H1 (cell line): ENCODE data around the gene MAK. TPM values are rescaled to one million over a fixed set of nuclear protein-coding genes. Genes with fewer than 3 reads are reported as not detected.
"Not testable (repeated sequence)": the region's sequence is repeated elsewhere in the genome, so short reads cannot be mapped to it uniquely, and the experiment has no call there.

Source experiments
- CTCF ChIA-PET: fragments of 300-600 bp; sonication (Branson Sonifier 250); formaldehyde crosslinking; loops from one replicate; lab custom pipeline; 2021; ENCODE audit not compliant: partially characterized antibody; lab: Charles Lee
- POLR2A ChIA-PET: fragments of 300-600 bp; sonication (Branson Sonifier 250); formaldehyde crosslinking; loops from one replicate; lab custom pipeline; 2021; ENCODE audit warnings: inconsistent platforms; ENCODE audit not compliant: partially characterized antibody; lab: Charles Lee
- DNase-seq, 2 experiments: peaks; one replicate each; pipeline versions ENCODE4 v3.0.0 to v3.0.0-alpha.2; 2010 to 2022; ENCODE audit warnings: low spot score in 2 of 2, low read depth in 1 of 2, mixed read lengths in 1 of 2
- FAIRE-seq: peaks from 2 replicates; lab custom pipeline; 2011; peaks lifted over from hg19 to GRCh38; lab: Jason Lieb, UNC
- H2AFZ ChIP-seq: 2 replicates; pipeline ENCODE4 v1.8.1; 2012; ENCODE audit warnings: low read length, inconsistent platforms
- H2AK5ac ChIP-seq: 2 replicates; pipeline ENCODE4 v1.6.1; 2013; ENCODE audit warnings: low read depth, low read length
- H2BK120ac ChIP-seq: replicated peaks from 2 replicates; pipeline ENCODE3; 2013; ENCODE audit warnings: low read depth, low read length, inconsistent platforms
- H2BK12ac ChIP-seq: 2 replicates; pipeline ENCODE4 v1.6.1; 2013; ENCODE audit warnings: low read depth, low read length
- H2BK15ac ChIP-seq: 2 replicates; pipeline ENCODE4 v1.6.1; 2013; ENCODE audit warnings: low read length
- H2BK20ac ChIP-seq: 2 replicates; pipeline ENCODE4 v1.6.1; 2013; ENCODE audit warnings: low read length
- H2BK5ac ChIP-seq: 2 replicates; pipeline ENCODE4 v1.6.1; 2013; ENCODE audit warnings: low read depth, low read length
- H3K14ac ChIP-seq: 2 replicates; pipeline ENCODE4 v1.6.1; 2013; ENCODE audit warnings: inconsistent platforms; ENCODE audit not compliant: insufficient read length
- H3K18ac ChIP-seq: 2 replicates; pipeline ENCODE4 v1.6.1; 2013; ENCODE audit warnings: low read length; ENCODE audit errors: extremely low read depth
- H3K23ac ChIP-seq: 2 replicates; pipeline ENCODE4 v1.6.1; 2013; ENCODE audit warnings: inconsistent platforms; ENCODE audit not compliant: insufficient read length
- H3K23me2 ChIP-seq: 2 replicates; pipeline ENCODE4 v1.6.1; 2013; ENCODE audit warnings: low read depth, low read length
- H3K27ac ChIP-seq: 2 replicates; pipeline ENCODE4 v1.6.1; 2011; ENCODE audit warnings: low read depth, low read length, inconsistent platforms
- H3K27me3 ChIP-seq, 4 experiments: replicated peaks in 1 of 4; 1 replicate in 1 of 4; 2 replicates in 3 of 4; pipeline versions ENCODE4 v1.6.1 to v1.8.1; 2011 to 2013; ENCODE audit warnings: low read length in 3 of 4, mild to moderate bottlenecking in 3 of 4, inconsistent platforms in 2 of 4, mixed read lengths in 2 of 4, moderate library complexity in 1 of 4; ENCODE audit not compliant: control insufficient read depth in 3 of 4, insufficient read depth in 3 of 4; ENCODE audit errors: extremely low read depth in 1 of 4
- H3K36me3 ChIP-seq, 4 experiments: 2 replicates each; pipeline versions ENCODE4 v1.6.1 to v1.8.1; 2011 to 2013; ENCODE audit warnings: mild to moderate bottlenecking in 4 of 4, low read length in 3 of 4, moderate library complexity in 2 of 4, control low read depth in 1 of 4, inconsistent platforms in 1 of 4; ENCODE audit not compliant: insufficient read depth in 4 of 4, control insufficient read depth in 2 of 4
- H3K4ac ChIP-seq: replicated peaks from 2 replicates; pipeline ENCODE3; 2013; ENCODE audit warnings: low read length, low read depth, mixed read lengths, inconsistent platforms; ENCODE audit not compliant: insufficient read length
- H3K4me1 ChIP-seq, 4 experiments: replicated peaks in 1 of 4; 1 replicate in 1 of 4; 2 replicates in 3 of 4; pipeline versions ENCODE4 v1.6.1 to v1.8.1; 2011 to 2013; ENCODE audit warnings: low read length in 3 of 4, inconsistent platforms in 2 of 4, mixed read lengths in 1 of 4; ENCODE audit not compliant: insufficient read depth in 4 of 4, control insufficient read depth in 3 of 4
- H3K4me2 ChIP-seq, 2 experiments: 2 replicates each; pipeline versions ENCODE4 v1.6.1 to v1.8.1; 2011 to 2013; ENCODE audit warnings: low read depth in 2 of 2, low read length in 2 of 2, control low read depth in 1 of 2, inconsistent platforms in 1 of 2, mild to moderate bottlenecking in 1 of 2; ENCODE audit not compliant: insufficient read depth in 1 of 2
- H3K4me3 ChIP-seq, 4 experiments: fragments of 200-600, 300-600 bp in 1 of 4; sonication (generic), shearing (Covaris generic), sonication (Bioruptor Twin) in 1 of 4; 2 replicates each; pipeline versions ENCODE4 v1.5.1 to v1.8.1; 2011 to 2016; ENCODE audit warnings: low read length in 4 of 4, low read depth in 3 of 4, control low read depth in 2 of 4, inconsistent platforms in 2 of 4, mild to moderate bottlenecking in 2 of 4, mixed read lengths in 1 of 4, moderate library complexity in 1 of 4; ENCODE audit not compliant: insufficient read depth in 2 of 4; ENCODE audit errors: extremely low read depth in 1 of 4
- H3K56ac ChIP-seq: replicated peaks from 2 replicates; pipeline ENCODE3; 2013; ENCODE audit warnings: low read depth, mild to moderate bottlenecking, mixed read lengths, low read length, inconsistent platforms; ENCODE audit not compliant: insufficient read length
- H3K79me1 ChIP-seq: 2 replicates; pipeline ENCODE4 v1.6.1; 2013; ENCODE audit warnings: low read depth, low read length, control low read depth
- H3K79me2 ChIP-seq, 2 experiments: 2 replicates each; pipeline versions ENCODE4 v1.6.1 to v1.8.1; 2012 to 2013; ENCODE audit warnings: low read length in 2 of 2, mild to moderate bottlenecking in 2 of 2, inconsistent platforms in 1 of 2; ENCODE audit not compliant: insufficient read depth in 2 of 2, control insufficient read depth in 1 of 2
- H3K9ac ChIP-seq, 4 experiments: replicated peaks in 1 of 4; 1 replicate in 1 of 4; 2 replicates in 3 of 4; pipeline versions ENCODE4 v1.6.1 to v1.8.1; 2011 to 2013; ENCODE audit warnings: low read depth in 3 of 4, low read length in 3 of 4, control low read depth in 2 of 4, mild to moderate bottlenecking in 2 of 4, moderate library complexity in 2 of 4, inconsistent platforms in 1 of 4; ENCODE audit errors: extremely low read depth in 1 of 4
- H3K9me3 ChIP-seq, 2 experiments: 2 replicates each; pipeline versions ENCODE4 v1.6.1 to v1.8.1; 2012 to 2013; ENCODE audit warnings: mild to moderate bottlenecking in 2 of 2, moderate library complexity in 2 of 2, control low read depth in 1 of 2, inconsistent platforms in 1 of 2, low read depth in 1 of 2, low read length in 1 of 2, mixed read lengths in 1 of 2; ENCODE audit not compliant: insufficient read depth in 2 of 2
- H4K20me1 ChIP-seq, 2 experiments: replicated peaks in 1 of 2; 2 replicates each; pipeline versions ENCODE3 to v1.8.1; 2011 to 2013; ENCODE audit warnings: inconsistent platforms in 2 of 2, low read length in 2 of 2, mild to moderate bottlenecking in 1 of 2; ENCODE audit not compliant: insufficient read depth in 2 of 2, control insufficient read depth in 1 of 2
- H4K5ac ChIP-seq: 2 replicates; pipeline ENCODE4 v1.6.1; 2013; ENCODE audit warnings: low read length, low read depth, mixed read lengths, inconsistent platforms; ENCODE audit not compliant: insufficient read length
- H4K8ac ChIP-seq: 2 replicates; pipeline ENCODE4 v1.8.0; 2013; ENCODE audit warnings: mild to moderate bottlenecking, moderate library complexity, low read length, inconsistent platforms; ENCODE audit not compliant: insufficient read depth; ENCODE audit errors: extremely low read depth
- H4K91ac ChIP-seq: replicated peaks from 2 replicates; pipeline ENCODE3; 2013; ENCODE audit warnings: low read length, mixed read lengths, inconsistent platforms; ENCODE audit not compliant: insufficient read length
- WGBS, 2 experiments: shearing (Covaris generic) in 1 of 2; methylation state at CpG; one replicate each; pipeline versions ENCODE4 v1.1.6 to v1.1.7; 2013 to 2015; ENCODE audit warnings: low lambda C conversion rate in 2 of 2, mixed read lengths in 2 of 2, inconsistent platforms in 1 of 2, low coverage in 1 of 2, missing lambda C conversion rate in 1 of 2; ENCODE audit not compliant: insufficient replicate concordance in 2 of 2, insufficient coverage in 1 of 2, insufficient read length in 1 of 2; ENCODE audit errors: extremely low coverage in 1 of 2, missing lambda C conversion rate in 1 of 2; 5-methylcytosine and 5-hydroxymethylcytosine counted together
- polyA plus RNA-seq, 7 experiments: library from polyadenylated mRNA; depleted of rRNA in 3 of 7; stranded (reverse) in 5 of 7; unstranded in 2 of 7; fragments of >200 nt in 5 of 7; fragments of 200-250 nt in 2 of 7; gene quantifications; 1 replicate in 5 of 7; 2 replicates in 1 of 7; 4 replicates in 1 of 7; pipeline versions ENCODE4 v1.2.1 to v1.2.3, GENCODE V29; 2011 to 2013; ENCODE audit warnings: missing spikeins in 2 of 7, mixed read lengths in 2 of 7
- total RNA-seq: library from RNA; stranded (reverse); fragmentation: NEBNext Ultra II Directional; extraction: Animal tissue kit (Norgen Biotek cat#: 25700); gene quantifications from 2 replicates; pipeline ENCODE4 v1.2.1, GENCODE V29; 2021

The MAK gene
- total and polyA plus RNA-seq, 2 of the 8 experiments (the other 6 are each of a cell fraction or from before 2014, with no cell fraction given): 0.08 to 0.37 TPM

DNA sequence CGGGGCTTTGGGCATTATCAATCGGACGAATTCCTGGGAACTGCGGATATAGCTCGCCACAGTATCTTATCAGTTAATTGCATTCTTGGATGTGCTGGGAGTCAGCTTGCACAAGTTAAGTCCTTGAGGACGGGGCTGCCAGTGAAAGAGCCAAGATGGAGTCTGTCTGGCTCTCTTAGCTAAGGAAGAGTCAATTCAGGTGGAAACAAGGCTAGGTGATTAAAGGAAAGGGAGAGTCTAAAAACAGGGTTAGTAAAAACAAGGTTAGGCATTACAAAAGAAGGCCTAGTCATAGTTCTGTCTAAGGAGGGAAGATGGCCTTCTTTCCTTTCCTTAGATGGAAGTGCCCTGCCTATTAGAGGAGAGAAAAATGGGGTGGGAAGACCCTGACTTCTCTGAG is 87.8 kb downstream of the MAK start:
- H2BK5ac ChIP-seq, H2BK12ac ChIP-seq, FAIRE-seq, H2AFZ ChIP-seq, H3K9me3 ChIP-seq, DNase-seq, H4K8ac ChIP-seq, H3K14ac ChIP-seq, H3K4me3 ChIP-seq, H3K18ac ChIP-seq, H3K56ac ChIP-seq, H3K79me1 ChIP-seq, H3K27me3 ChIP-seq, H4K5ac ChIP-seq, H3K23me2 ChIP-seq, H2BK15ac ChIP-seq, H3K23ac ChIP-seq, H3K27ac ChIP-seq, H2AK5ac ChIP-seq, H2BK120ac ChIP-seq, H2BK20ac ChIP-seq, H3K4ac ChIP-seq, H3K9ac ChIP-seq, H4K91ac ChIP-seq, H3K4me2 ChIP-seq, H3K4me1 ChIP-seq: not testable (repeated sequence)
- Histone ChIP-seq H3K36me3 (peaks cover 8 to 48% (median 27%) of the 10 kb centered on the region in 4 experiments), H4K20me1 (peaks cover 19% of the 10 kb centered on the region in 2 experiments), H3K79me2 (peaks cover 9 to 71% of the 10 kb centered on the region in 2 experiments)
- WGBS, 2 experiments: 99% methylated on average over 6 of the region's 6 CpGs; no CpG with 5 or more reads in 1 of the 2 experiments
- ChIA-PET POLR2A (interaction anchor here (1.5 kb wide), 1 partner anchor 26 kb away, joined by 5 read pairs; no protein-coding TSS in a partner anchor), CTCF (interaction anchor here (1.0 kb wide), 1 partner anchor 284 kb away, joined by 3 read pairs; no protein-coding TSS in a partner anchor)
